GM12872 (cell line): ENCODE measurements around the gene RHOJ.

Experiments
- CTCF ChIP-seq: IDR thresholded peaks from 3 replicates; pipeline ENCODE4 v1.5.1; 2011; ENCODE audit warnings: low read depth, mild to moderate bottlenecking, low read length, moderate library complexity; ENCODE audit not compliant: insufficient read depth

RHOJ gene

GRCh38 chr14:63268771-63269170 is 64.5 kb downstream of the RHOJ start:
- no peak for TF ChIP-seq CTCF

DNA sequence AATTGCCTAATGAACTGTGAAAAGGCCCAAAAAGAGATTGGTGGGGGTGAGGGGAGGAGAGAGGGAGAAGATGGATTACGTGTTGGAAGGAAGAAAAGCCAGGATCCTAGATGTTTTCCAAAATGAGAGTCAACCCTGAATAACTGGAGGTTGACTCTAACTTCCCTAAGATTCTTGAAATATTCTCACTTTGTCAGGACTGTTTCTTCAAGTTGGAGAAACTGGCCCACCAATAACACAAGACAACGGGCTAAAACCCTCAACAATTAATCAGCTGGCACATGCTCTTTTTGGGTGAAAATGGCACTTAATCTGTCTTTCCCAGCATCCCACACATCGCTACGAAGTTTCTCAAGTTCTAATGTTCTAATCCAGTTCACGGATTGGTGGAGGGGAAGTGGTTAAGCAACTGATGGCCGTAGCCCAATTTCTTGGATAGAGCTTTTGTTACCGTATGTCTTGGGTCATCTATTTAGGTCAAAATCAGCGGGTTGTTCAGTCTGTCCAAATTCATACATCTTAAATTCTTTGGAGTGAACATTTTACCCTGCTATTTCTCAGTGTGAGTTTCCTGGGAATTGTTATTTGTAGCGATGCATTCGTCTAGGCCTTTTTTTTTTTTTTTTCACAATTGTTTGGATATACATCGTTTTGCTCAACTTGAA is 65.5 kb downstream of the RHOJ start:
- TF ChIP-seq CTCF = no peak

- no peak for TF ChIP-seq CTCF
These were observed 68.9 kb downstream of the RHOJ start for GRCh38 chr14:63273129-63273528.

DNA sequence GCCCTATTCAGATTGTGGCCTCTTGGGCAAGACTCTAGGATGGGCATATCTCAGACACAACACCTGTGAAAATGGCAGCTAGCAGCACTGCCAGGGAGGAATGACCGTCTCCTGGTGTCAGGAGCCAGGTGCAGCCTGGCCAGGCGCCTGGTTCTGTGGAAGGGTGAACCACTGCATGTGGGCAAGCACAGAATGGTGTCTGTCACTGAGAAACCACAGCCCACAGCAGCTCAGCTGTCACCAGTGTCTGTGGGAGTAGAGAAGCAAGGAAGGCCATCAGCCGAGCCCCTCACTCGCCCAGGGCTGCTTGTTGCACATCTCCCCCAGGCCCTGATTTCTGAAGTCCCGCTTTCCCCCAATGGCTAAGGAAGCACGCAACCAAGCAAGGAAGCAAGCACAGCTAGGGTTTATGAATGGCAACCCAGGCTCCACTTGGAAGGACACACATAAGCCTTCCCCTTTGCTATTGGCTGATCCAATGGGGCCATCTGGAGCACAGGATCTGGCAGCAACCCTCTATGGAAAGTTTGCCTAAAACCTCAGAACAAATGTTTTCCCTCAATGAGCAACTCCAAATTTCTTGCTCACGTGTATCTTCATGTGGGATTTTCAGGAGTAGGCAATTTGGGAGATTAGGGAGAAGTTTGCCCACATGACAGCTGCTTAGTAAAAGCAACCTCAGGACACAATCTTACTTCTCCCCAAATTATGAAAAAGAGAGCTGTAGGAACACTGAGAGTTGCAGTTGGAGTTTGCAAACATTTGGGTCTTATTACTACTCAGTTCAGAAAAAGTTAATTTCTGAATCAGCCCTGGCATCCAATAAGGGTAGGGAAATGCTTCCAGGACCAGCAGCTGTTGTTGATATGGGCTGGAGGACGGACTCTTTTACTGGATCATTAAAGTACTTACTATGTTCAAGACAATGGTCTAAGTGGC is 69.7 kb downstream of the RHOJ start:
- no peak for TF ChIP-seq CTCF

- no peak for TF ChIP-seq CTCF
These were observed 71.4 kb downstream of the RHOJ start for GRCh38 chr14:63275611-63276010.

- no peak for TF ChIP-seq CTCF
These were observed 71.8 kb downstream of the RHOJ start for GRCh38 chr14:63276016-63276415.

GRCh38 chr14:63276492-63277342 is 72.5 kb downstream of the RHOJ start:
- TF ChIP-seq CTCF = peak; percentile 70
